OCI-LY3 (cell line): Measurements from ENCODE around the gene ABCC5.

Experiments used
- CTCF ChIP-seq: fragments of 200-600, 300-600 bp; sonication (generic); IDR thresholded peaks from 2 replicates; pipeline ENCODE4 v1.5.1; 2014; ENCODE audit warnings: antibody characterized with exemption, low read length, low read depth
- EZH2phosphoT487 ChIP-seq: fragments of 200-600 bp; shearing (Covaris generic); IDR thresholded peaks from 2 replicates; pipeline ENCODE4 v1.6.1; 2018; ENCODE audit warnings: antibody characterized with exemption, mixed run types, low read depth

GRCh38 chr3:183871541-183871940, 146.1 kb downstream of the ABCC5 start:
- TF ChIP-seq CTCF, result no peak
- TF ChIP-seq EZH2phosphoT487, result no peak
